OCI-LY3 (cell line): ENCODE results near the gene TTC36.
A peak's percentile ranks its signal among the peaks of the same experiment; 100 is the strongest.

ENCODE experiments used
- CTCF ChIP-seq: fragments of 200-600, 300-600 bp; sonication (generic); IDR thresholded peaks from 2 replicates; pipeline ENCODE4 v1.5.1; 2014; ENCODE audit warnings: antibody characterized with exemption, low read length, low read depth
- EZH2phosphoT487 ChIP-seq: fragments of 200-600 bp; shearing (Covaris generic); IDR thresholded peaks from 2 replicates; pipeline ENCODE4 v1.6.1; 2018; ENCODE audit warnings: antibody characterized with exemption, mixed run types, low read depth

DNA sequence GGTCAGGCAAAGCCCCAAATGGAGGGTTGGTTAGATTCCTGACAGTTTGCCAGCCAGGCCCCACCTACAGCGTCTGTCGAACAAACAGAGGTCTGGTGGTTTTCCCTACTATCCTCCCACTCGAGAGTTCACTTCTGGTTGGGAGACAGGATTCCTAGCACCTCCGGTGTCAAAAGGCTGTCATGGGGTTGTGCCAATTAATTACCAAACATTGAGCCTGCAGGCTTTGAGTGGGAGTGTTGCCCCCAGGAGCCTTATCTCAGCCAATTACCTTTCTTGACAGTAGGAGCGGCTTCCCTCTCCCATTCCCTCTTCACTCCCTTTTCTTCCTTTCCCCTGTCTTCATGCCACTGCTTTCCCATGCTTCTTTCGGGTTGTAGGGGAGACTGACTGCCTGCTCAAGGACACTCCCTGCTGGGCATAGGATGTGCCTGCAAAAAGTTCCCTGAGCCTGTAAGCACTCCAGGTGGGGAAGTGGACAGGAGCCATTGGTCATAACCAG is 4.7 kb upstream of the TTC36 start:
- TF ChIP-seq CTCF (peak; percentile 22), EZH2phosphoT487 (no peak)
